Loucy (cell line): ENCODE results near the gene CNNM1.

Experiments
- H2AFZ ChIP-seq: fragments of 200-600 bp; sonication (generic); 2 replicates; pipeline ENCODE4 v1.6.0; 2016; ENCODE audit warnings: antibody characterized with exemption, mild to moderate bottlenecking, low read length, moderate library complexity
- H3F3A ChIP-seq: fragments of 200-600 bp; 2 replicates; pipeline ENCODE4 v1.6.0; 2016; ENCODE audit warnings: antibody characterized with exemption, low read depth, mild to moderate bottlenecking
- H3K27me3 ChIP-seq: fragments of 200-600 bp; sonication (generic); 2 replicates; pipeline ENCODE4 v1.6.1; 2014; ENCODE audit warnings: low read length, mild to moderate bottlenecking; ENCODE audit not compliant: insufficient read depth, poor library complexity, severe bottlenecking
- H3K36me3 ChIP-seq: fragments of 200-600 bp; sonication (generic); 2 replicates; pipeline ENCODE4 v1.6.1; 2016; ENCODE audit warnings: low read length; ENCODE audit not compliant: insufficient read depth
- H3K4me1 ChIP-seq: fragments of 200-600 bp; sonication (generic); 2 replicates; pipeline ENCODE4 v1.5.1; 2014; ENCODE audit warnings: low read length, mild to moderate bottlenecking; ENCODE audit not compliant: insufficient read depth, poor library complexity, severe bottlenecking
- H3K4me2 ChIP-seq: fragments of 200-600 bp; sonication (generic); 2 replicates; pipeline ENCODE4 v1.6.0; 2014; ENCODE audit warnings: antibody characterized with exemption, low read length, low read depth, mild to moderate bottlenecking; ENCODE audit not compliant: poor library complexity, severe bottlenecking
- H3K4me3 ChIP-seq: fragments of 200-600 bp; sonication (generic); 2 replicates; pipeline ENCODE4 v1.5.1; 2014; ENCODE audit warnings: low read length, mild to moderate bottlenecking, mixed read lengths; ENCODE audit not compliant: poor library complexity, severe bottlenecking
- H3K79me2 ChIP-seq: fragments of 200-600 bp; sonication (generic); 2 replicates; pipeline ENCODE4 v1.6.1; 2014; ENCODE audit warnings: low read length; ENCODE audit not compliant: insufficient read depth
- H3K9ac ChIP-seq: fragments of 200-600 bp; sonication (generic); 2 replicates; pipeline ENCODE4 v1.6.0; 2014; ENCODE audit warnings: mild to moderate bottlenecking, low read depth, low read length, moderate library complexity; ENCODE audit not compliant: poor library complexity, severe bottlenecking
- H3K9me2 ChIP-seq: fragments of 200-600 bp; sonication (generic); replicated peaks from 2 replicates; pipeline ENCODE4 v1.6.1; 2016; ENCODE audit warnings: low read depth, low read length, mixed read lengths
- H3K9me3 ChIP-seq: fragments of 200-600 bp; sonication (generic); 2 replicates; pipeline ENCODE4 v1.6.1; 2014; ENCODE audit warnings: mild to moderate bottlenecking, antibody characterized with exemption, low read length, low read depth; ENCODE audit not compliant: insufficient read depth
- H4K20me1 ChIP-seq: fragments of 200-600 bp; sonication (generic); 2 replicates; pipeline ENCODE4 v1.6.0; 2014; ENCODE audit warnings: antibody characterized with exemption, low read length, mild to moderate bottlenecking; ENCODE audit not compliant: insufficient read depth, poor library complexity, severe bottlenecking
- EZH2phosphoT487 ChIP-seq: fragments of 200-600 bp; IDR thresholded peaks from 2 replicates; pipeline ENCODE4 v1.6.1; 2018; ENCODE audit warnings: antibody characterized with exemption, mild to moderate bottlenecking, moderate library complexity, borderline replicate concordance
- TF ChIP-seq, protein P1 (sequence below): fragments of 200-600 bp; sonication (generic); conservative IDR thresholded peaks from 2 replicates; pipeline ENCODE4 v1.5.1; 2014; ENCODE audit warnings: mild to moderate bottlenecking, antibody characterized with exemption, low read length

Gene CNNM1

GRCh38 chr10:99374526-99374925 is 45.4 kb downstream of the CNNM1 start:
- Histone ChIP-seq H3K4me1 (no peaks in the 10 kb centered on the region), H3K4me2 (no peak overlapping the region), H2AFZ (no peak overlapping the region), H3F3A (no peaks in the 10 kb centered on the region), H3K9me3 (no peaks in the 10 kb centered on the region), H3K36me3 (no peaks in the 10 kb centered on the region), H3K4me3 (no peak overlapping the region), H3K9ac (no peak overlapping the region), H3K9me2 (no peaks in the 10 kb centered on the region), H4K20me1 (no peaks in the 10 kb centered on the region), H3K27me3 (no peaks in the 10 kb centered on the region), H3K79me2 (no peaks in the 10 kb centered on the region)
- TF ChIP-seq, protein P1, sequence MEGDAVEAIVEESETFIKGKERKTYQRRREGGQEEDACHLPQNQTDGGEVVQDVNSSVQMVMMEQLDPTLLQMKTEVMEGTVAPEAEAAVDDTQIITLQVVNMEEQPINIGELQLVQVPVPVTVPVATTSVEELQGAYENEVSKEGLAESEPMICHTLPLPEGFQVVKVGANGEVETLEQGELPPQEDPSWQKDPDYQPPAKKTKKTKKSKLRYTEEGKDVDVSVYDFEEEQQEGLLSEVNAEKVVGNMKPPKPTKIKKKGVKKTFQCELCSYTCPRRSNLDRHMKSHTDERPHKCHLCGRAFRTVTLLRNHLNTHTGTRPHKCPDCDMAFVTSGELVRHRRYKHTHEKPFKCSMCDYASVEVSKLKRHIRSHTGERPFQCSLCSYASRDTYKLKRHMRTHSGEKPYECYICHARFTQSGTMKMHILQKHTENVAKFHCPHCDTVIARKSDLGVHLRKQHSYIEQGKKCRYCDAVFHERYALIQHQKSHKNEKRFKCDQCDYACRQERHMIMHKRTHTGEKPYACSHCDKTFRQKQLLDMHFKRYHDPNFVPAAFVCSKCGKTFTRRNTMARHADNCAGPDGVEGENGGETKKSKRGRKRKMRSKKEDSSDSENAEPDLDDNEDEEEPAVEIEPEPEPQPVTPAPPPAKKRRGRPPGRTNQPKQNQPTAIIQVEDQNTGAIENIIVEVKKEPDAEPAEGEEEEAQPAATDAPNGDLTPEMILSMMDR, result no peak
- no peak for TF ChIP-seq EZH2phosphoT487

GRCh38 chr10:99374972-99375371 is 45.8 kb downstream of the CNNM1 start:
- Histone ChIP-seq H4K20me1 (no peaks in the 10 kb centered on the region), H3K36me3 (no peaks in the 10 kb centered on the region), H3K9me2 (no peaks in the 10 kb centered on the region), H3K4me3 (no peak overlapping the region), H3K27me3 (no peaks in the 10 kb centered on the region), H3K79me2 (no peaks in the 10 kb centered on the region), H3F3A (no peaks in the 10 kb centered on the region), H3K4me1 (no peaks in the 10 kb centered on the region), H3K9me3 (no peaks in the 10 kb centered on the region), H3K4me2 (no peak overlapping the region), H2AFZ (no peak overlapping the region), H3K9ac (no peak overlapping the region)
- no peak for TF ChIP-seq EZH2phosphoT487
- TF ChIP-seq, protein P1, result no peak

GRCh38 chr10:99375426-99375825 is 46.3 kb downstream of the CNNM1 start:
- H4K20me1 ChIP-seq, result no peaks in the 10 kb centered on the region
- H3K9ac ChIP-seq, result no peak overlapping the region
- no peak overlapping the region for H3K4me3 ChIP-seq
- TF ChIP-seq, protein P1, result no peak
- no peak for TF ChIP-seq EZH2phosphoT487
- H2AFZ ChIP-seq, result no peak overlapping the region
- H3K9me2 ChIP-seq, result no peaks in the 10 kb centered on the region
- H3K27me3 ChIP-seq, result no peaks in the 10 kb centered on the region
- H3K4me2 ChIP-seq, result no peak overlapping the region
- no peaks in the 10 kb centered on the region for H3K79me2 ChIP-seq
- H3K9me3 ChIP-seq, result no peaks in the 10 kb centered on the region
- no peaks in the 10 kb centered on the region for H3K36me3 ChIP-seq
- no peaks in the 10 kb centered on the region for H3F3A ChIP-seq
- H3K4me1 ChIP-seq, result no peaks in the 10 kb centered on the region
